ENCODE measurements around the gene CACNA1I. TPM values are rescaled to one million over a fixed set of nuclear protein-coding genes. Genes with fewer than 3 reads are reported as not detected.

CACNA1I gene
- total and polyA plus RNA-seq, 4 donors, result 0.16 to 0.33 TPM; not detected in 2

DNA sequence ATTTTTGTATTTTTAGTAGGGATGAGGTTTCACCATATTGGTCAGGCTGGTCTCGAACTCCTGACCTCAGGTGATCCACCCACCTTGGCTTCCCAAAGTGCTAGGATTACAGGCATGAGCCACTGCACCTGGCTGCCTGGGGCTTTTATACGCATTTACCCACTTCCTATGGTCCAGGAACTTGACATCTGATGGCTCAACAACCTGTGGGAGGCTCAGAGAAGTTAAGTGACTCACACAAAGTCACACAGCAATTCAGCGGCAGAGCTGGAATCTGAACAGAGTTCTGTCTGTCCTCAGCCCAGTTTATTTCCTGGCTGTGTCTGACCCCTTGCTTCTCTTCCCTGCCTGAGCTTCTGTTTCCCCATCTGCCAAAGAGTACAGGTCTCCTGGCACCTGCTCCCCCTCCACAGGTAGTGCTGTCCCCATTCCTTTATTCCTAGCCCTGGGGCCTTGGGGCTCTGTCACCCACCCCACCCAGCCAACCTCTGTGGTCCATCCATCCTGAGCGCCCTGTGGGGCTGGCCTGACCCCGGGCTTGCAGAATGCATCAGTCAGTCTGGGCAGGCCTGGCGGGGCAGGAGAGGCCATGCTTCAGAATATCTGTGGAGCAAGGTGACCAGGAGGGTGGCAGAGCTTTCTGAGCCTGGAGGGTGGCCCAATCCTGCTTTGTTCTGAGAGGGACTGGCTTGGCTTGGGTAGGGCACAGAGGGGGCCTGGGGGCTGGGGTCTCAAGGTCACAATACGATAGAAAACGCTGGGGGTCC lies 50.6 kb downstream of the CACNA1I start:
- intact Hi-C loops (cut with DNase I), result no loop called here
- WGBS, 2 donors, result 87 to 89% methylated on average over 8 of the region's 8 CpGs
- H3K4me1 ChIP-seq (ENCODE audit: control insufficient read depth in 1 of 2, insufficient read depth in 2 of 2, low read length in 2 of 2), result no peaks in the 10 kb centered on the region
- H3K9me3 ChIP-seq (ENCODE audit: control insufficient read depth, low read length), result no peaks in the 10 kb centered on the region
- no peak for ATAC-seq (ENCODE audit: low FRiP score)
- no peaks in the 10 kb centered on the region for H3K36me3 ChIP-seq (ENCODE audit: control insufficient read depth in 1 of 2, insufficient read depth in 2 of 2, low read length in 1 of 2)
- H3K4me3 ChIP-seq (ENCODE audit: low read length in 2 of 2), result no peak overlapping the region
- no peak for DNase-seq
- no peak overlapping the region for H3K27ac ChIP-seq (ENCODE audit: low read depth in 1 of 2, low read length in 2 of 2)
- H3K27me3 ChIP-seq (ENCODE audit: control insufficient read depth in 1 of 2, insufficient read depth in 2 of 2, low read length in 1 of 2), result no peaks in the 10 kb centered on the region

DNA sequence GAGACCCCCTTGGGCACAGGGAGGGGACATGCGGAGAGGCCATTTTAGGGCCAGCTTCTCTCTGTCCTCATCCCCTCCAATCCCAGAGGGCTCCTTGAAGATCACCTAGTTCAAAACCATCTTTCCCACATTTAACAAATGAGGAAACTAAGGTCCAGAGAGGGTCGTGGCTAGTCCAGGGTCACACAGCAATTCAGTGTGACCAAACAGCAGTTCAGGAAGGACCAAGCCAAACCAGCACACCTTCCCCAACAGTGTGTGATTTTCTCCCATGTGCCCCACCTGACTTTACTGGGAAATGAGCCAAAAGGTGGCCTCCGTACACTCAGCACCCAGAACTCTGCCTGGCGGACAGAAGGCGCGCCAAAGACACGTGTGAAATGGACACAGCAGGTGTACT lies 51.3 kb downstream of the CACNA1I start:
- Histone ChIP-seq H3K9me3 (ENCODE audit: control insufficient read depth, low read length) (no peaks in the 10 kb centered on the region), H3K4me1 (ENCODE audit: control insufficient read depth in 1 of 2, insufficient read depth in 2 of 2, low read length in 2 of 2) (no peaks in the 10 kb centered on the region), H3K36me3 (ENCODE audit: control insufficient read depth in 1 of 2, insufficient read depth in 2 of 2, low read length in 1 of 2) (no peaks in the 10 kb centered on the region), H3K4me3 (ENCODE audit: low read length in 2 of 2) (no peak overlapping the region), H3K27ac (ENCODE audit: low read depth in 1 of 2, low read length in 2 of 2) (no peak overlapping the region), H3K27me3 (ENCODE audit: control insufficient read depth in 1 of 2, insufficient read depth in 2 of 2, low read length in 1 of 2) (no peaks in the 10 kb centered on the region)
- DNase-seq (no peak), ATAC-seq (ENCODE audit: low FRiP score) (no peak)
- WGBS, 2 donors, result 76 to 77% methylated on average over 7 of the region's 7 CpGs
- intact Hi-C loops (cut with DNase I), result no loop called here

DNA sequence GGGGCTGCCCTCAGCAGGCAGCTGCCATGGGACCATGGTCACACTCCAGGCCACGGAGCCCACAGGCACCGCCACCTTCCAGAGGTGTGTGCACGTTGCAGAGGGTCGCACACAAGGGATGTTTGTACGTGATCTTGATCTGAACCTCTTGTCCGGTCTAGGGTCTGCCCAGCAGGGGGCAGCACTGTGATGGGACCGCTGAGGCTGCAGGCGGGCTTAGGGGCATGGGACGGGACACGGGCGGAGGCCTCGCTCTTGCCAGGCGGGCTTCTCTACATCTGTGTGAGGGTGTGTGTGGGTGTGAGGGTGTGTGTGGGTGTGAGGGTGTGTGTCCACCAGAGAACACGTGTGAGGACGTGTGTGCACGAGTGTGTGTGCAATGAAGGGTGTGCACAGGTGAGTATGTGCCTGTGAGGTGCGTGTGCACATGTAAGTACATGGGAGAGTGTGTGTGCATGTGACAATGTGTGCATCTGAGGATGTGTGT lies 52.4 kb downstream of the CACNA1I start:
- ATAC-seq (ENCODE audit: low FRiP score) (no peak), DNase-seq (peak; percentile 57 to 82)
- Histone ChIP-seq H3K4me1 (ENCODE audit: control insufficient read depth in 1 of 2, insufficient read depth in 2 of 2, low read length in 2 of 2) (no peaks in the 10 kb centered on the region), H3K27me3 (ENCODE audit: control insufficient read depth in 1 of 2, insufficient read depth in 2 of 2, low read length in 1 of 2) (no peaks in the 10 kb centered on the region), H3K4me3 (ENCODE audit: low read length in 2 of 2) (no peak overlapping the region), H3K36me3 (ENCODE audit: control insufficient read depth in 1 of 2, insufficient read depth in 2 of 2, low read length in 1 of 2) (no peaks in the 10 kb centered on the region), H3K9me3 (ENCODE audit: control insufficient read depth, low read length) (no peaks in the 10 kb centered on the region), H3K27ac (ENCODE audit: low read depth in 1 of 2, low read length in 2 of 2) (no peak overlapping the region)
- intact Hi-C loops (cut with DNase I), result no loop called here
- WGBS, 2 donors, result 26 to 29% methylated on average over 16 to 17 of the region's 17 CpGs

DNA sequence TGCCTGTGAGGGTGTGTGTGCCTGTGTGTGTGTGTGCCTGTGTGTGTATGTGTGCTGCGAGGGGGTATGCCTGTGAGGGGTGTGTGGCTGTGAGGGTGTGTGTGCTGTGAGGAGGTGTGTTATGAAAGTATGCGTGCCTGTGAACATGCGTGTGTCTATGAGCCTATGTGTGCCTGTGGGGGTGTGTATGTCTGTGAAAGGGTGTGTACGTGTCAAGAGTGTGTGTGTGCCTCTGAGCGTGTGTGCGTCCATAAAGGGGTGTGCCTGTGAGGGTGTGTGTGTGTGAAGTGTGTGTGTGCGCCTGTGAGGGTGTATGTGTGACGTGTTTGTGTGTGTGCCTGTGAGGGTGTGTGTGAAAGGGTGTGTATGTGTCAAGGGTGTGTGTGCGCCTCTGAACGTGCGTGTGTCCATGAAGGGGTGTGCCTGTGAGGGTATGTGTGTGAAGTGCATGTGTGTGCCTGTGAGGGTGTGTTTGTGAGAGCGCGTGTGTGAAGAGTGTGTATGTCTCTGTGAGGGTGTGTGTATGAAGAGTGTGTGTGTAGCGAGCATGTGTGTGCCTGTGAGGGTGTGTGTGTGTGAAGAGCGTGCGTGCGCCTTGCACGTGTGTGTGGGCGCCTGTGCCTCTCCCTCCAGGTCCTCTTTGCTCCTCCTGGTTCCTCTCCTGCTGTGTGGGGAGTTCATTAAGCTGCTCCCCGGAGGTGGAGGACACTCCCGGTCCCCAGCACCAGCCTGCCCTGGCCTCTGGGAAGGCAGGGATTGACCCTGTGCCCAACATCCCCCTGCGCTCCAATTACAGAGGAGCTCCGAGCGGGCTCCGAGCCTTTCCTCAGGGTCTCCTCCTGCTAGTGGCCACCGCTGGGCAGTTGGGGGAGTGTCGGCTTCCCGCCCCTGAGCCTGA lies 53.3 kb downstream of the CACNA1I start:
- intact Hi-C loops (cut with DNase I), result no loop called here
- ATAC-seq (ENCODE audit: low FRiP score) (no peak), DNase-seq (no peak)
- Histone ChIP-seq H3K4me1 (ENCODE audit: control insufficient read depth in 1 of 2, insufficient read depth in 2 of 2, low read length in 2 of 2) (no peaks in the 10 kb centered on the region), H3K4me3 (ENCODE audit: low read length in 2 of 2) (no peak overlapping the region), H3K27me3 (ENCODE audit: control insufficient read depth in 1 of 2, insufficient read depth in 2 of 2, low read length in 1 of 2) (no peaks in the 10 kb centered on the region), H3K27ac (ENCODE audit: low read depth in 1 of 2, low read length in 2 of 2) (no peak overlapping the region), H3K9me3 (ENCODE audit: control insufficient read depth, low read length) (no peaks in the 10 kb centered on the region), H3K36me3 (ENCODE audit: control insufficient read depth in 1 of 2, insufficient read depth in 2 of 2, low read length in 1 of 2) (no peaks in the 10 kb centered on the region)
- WGBS, 2 donors, result 52% methylated on average over 28 of the region's 28 CpGs

DNA sequence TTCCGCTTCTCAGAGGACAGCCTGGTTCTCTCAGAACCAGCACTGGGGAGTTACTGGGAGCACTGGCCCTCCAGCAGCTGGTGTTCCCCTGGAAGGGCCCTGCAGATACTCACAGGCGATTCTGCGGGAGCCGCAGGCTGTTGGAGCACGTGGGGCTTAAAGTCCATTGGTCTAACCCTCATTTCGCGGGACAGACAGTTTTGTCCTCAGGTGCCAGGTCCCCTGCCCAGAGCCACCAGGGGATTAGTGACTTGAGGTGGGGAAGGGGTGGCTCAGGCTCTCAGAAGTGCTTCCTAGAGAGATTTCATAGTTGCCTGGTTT lies 53.9 kb downstream of the CACNA1I start:
- Histone ChIP-seq H3K9me3 (ENCODE audit: control insufficient read depth, low read length) (no peaks in the 10 kb centered on the region), H3K36me3 (ENCODE audit: control insufficient read depth in 1 of 2, insufficient read depth in 2 of 2, low read length in 1 of 2) (no peaks in the 10 kb centered on the region), H3K4me1 (ENCODE audit: control insufficient read depth in 1 of 2, insufficient read depth in 2 of 2, low read length in 2 of 2) (no peaks in the 10 kb centered on the region), H3K27ac (ENCODE audit: low read depth in 1 of 2, low read length in 2 of 2) (no peak overlapping the region), H3K27me3 (ENCODE audit: control insufficient read depth in 1 of 2, insufficient read depth in 2 of 2, low read length in 1 of 2) (no peaks in the 10 kb centered on the region), H3K4me3 (ENCODE audit: low read length in 2 of 2) (no peak overlapping the region)
- 17 to 19% methylated on average over 7 of the region's 7 CpGs for WGBS, 2 donors
- ATAC-seq (ENCODE audit: low FRiP score), result no peak
- intact Hi-C loops (cut with DNase I), result no loop called here
- DNase-seq, result no peak

DNA sequence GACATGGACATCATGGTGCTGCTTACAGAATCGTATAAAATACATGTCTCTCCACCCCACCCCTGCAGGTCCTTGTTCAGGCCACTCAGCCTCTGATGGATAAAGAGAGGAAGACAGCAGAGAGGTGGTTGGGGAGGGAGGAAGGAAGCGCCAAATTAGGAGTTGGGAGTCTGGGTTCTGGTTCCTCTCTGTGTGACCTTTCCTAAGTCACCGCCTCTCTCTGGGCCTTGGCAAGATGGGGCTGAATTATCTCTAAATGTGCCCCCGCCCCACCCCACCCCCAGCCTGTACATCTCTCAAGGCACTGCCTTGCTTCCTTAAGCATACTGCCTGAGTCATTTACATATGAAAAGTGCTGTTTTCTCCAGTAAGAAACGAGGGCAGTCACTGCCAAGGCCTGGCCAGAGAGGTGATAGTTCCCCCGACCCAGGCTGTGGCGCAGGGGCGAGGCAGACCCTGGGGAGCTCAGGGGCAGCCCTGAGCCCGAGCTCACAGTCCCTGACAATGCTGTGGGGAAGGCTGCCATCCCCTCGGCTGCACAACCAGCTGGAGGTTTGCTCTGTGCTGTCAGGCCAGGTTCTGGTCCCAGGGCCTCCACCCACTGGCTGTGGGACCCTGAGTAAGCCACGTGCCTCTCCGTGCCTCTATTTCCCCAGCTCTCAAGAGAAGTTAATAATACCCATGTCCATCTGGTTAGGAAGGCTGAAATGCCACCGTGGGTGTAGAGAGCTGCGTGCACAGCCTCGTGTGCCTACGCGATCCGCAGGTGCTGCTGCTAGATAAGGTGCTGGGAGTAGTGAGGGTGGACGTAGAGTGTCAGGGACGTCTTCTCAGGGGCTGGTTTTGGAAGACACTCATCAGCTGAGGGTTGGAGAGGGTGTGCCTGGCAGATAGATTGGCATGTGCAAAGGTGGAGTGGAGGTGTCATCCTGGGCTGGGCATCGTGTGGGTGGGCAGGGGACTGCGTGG lies 55.3 kb downstream of the CACNA1I start:
- intact Hi-C loops (cut with DNase I), result no loop called here
- H3K9me3 ChIP-seq (ENCODE audit: control insufficient read depth, low read length), result no peaks in the 10 kb centered on the region

DNA sequence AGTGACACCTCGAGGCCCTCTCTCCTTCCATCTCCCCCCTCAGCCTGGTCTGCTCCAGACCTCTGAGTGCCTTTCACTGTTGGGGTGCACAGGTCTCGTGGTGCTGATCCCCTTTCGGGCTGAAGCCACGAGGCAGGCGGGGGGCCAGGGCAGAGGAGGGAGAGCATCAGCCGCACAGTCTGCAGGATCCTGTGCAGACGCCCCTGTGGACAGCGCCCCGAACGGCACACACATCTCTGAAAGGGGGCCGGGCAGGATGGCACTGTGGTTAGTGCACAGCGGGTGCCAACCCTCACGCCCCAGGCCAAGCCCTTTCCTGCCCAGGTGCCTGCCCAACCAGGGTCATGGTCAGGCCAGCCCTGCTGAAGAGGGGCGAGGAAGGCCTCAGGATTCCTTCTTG lies 56.7 kb downstream of the CACNA1I start:
- intact Hi-C loops (cut with DNase I), result no loop called here
- Histone ChIP-seq H3K9me3 (ENCODE audit: control insufficient read depth, low read length) (no peaks in the 10 kb centered on the region), H3K4me3 (ENCODE audit: low read length in 2 of 2) (no peak overlapping the region), H3K4me1 (ENCODE audit: control insufficient read depth in 1 of 2, insufficient read depth in 2 of 2, low read length in 2 of 2) (no peaks in the 10 kb centered on the region), H3K27me3 (ENCODE audit: control insufficient read depth in 1 of 2, insufficient read depth in 2 of 2, low read length in 1 of 2) (no peaks in the 10 kb centered on the region), H3K27ac (ENCODE audit: low read depth in 1 of 2, low read length in 2 of 2) (no peak overlapping the region), H3K36me3 (ENCODE audit: control insufficient read depth in 1 of 2, insufficient read depth in 2 of 2, low read length in 1 of 2) (no peaks in the 10 kb centered on the region)
- 79 to 80% methylated on average over 14 of the region's 14 CpGs for WGBS, 2 donors
- no peak for ATAC-seq (ENCODE audit: low FRiP score)
- no peak for DNase-seq

More for the DNA sequence above, 55.3 kb downstream of the CACNA1I start:
- Histone ChIP-seq H3K27ac (ENCODE audit: low read depth in 1 of 2, low read length in 2 of 2) (no peak overlapping the region), H3K36me3 (ENCODE audit: control insufficient read depth in 1 of 2, insufficient read depth in 2 of 2, low read length in 1 of 2) (no peaks in the 10 kb centered on the region), H3K4me1 (ENCODE audit: control insufficient read depth in 1 of 2, insufficient read depth in 2 of 2, low read length in 2 of 2) (no peaks in the 10 kb centered on the region), H3K27me3 (ENCODE audit: control insufficient read depth in 1 of 2, insufficient read depth in 2 of 2, low read length in 1 of 2) (no peaks in the 10 kb centered on the region), H3K4me3 (ENCODE audit: low read length in 2 of 2) (no peak overlapping the region)
- no peak for ATAC-seq (ENCODE audit: low FRiP score)
- DNase-seq, result no peak
- WGBS, 2 donors, result 64% methylated on average over 22 of the region's 22 CpGs

DNA sequence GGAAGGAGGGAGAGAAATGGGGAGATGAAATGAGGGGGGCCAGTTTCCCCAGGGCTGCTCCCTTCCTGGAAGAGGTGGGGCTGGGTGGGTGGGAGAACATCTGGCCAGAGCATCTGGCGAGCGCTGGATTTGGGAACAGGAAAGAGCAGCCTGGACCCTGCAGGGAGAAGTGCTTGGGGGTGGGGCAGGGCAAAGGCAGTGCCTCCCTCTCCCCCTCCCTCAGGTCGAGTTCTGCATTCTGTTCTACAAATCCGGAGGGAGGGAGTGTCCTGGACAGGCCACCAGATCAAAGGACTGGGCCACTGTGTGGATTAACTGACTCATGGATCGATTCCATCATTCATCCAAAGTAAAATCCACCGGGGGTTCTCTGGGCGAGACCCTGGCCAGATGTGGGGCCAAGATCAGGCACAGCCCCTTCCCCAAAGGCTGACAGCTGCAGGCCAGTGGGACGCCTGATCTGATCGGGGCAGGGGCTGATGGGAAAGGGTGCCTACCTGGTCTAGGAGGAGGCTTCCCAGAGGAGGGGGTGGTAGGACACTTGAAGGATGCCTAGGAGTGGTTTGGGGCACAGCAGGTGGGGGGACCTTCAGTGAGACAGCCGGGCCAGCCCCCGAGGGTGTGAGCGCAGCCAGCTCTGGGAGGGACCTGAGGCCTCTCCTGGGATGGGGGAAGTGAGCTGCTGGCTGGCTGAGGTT lies 57.5 kb downstream of the CACNA1I start:
- ATAC-seq (ENCODE audit: low FRiP score) (no peak), DNase-seq (no peak)
- H3K4me1 ChIP-seq (ENCODE audit: control insufficient read depth in 1 of 2, insufficient read depth in 2 of 2, low read length in 2 of 2), result no peaks in the 10 kb centered on the region
- no peak overlapping the region for H3K27ac ChIP-seq (ENCODE audit: low read depth in 1 of 2, low read length in 2 of 2)
- H3K9me3 ChIP-seq (ENCODE audit: control insufficient read depth, low read length), result no peaks in the 10 kb centered on the region
- H3K4me3 ChIP-seq (ENCODE audit: low read length in 2 of 2), result no peak overlapping the region
- H3K27me3 ChIP-seq (ENCODE audit: control insufficient read depth in 1 of 2, insufficient read depth in 2 of 2, low read length in 1 of 2), result no peaks in the 10 kb centered on the region
- no peaks in the 10 kb centered on the region for H3K36me3 ChIP-seq (ENCODE audit: control insufficient read depth in 1 of 2, insufficient read depth in 2 of 2, low read length in 1 of 2)
- WGBS, 2 donors, result 64 to 65% methylated on average over 7 to 12 of the region's 12 CpGs
- intact Hi-C loops (cut with DNase I), result no loop called here
